OCI-LY3 (cell line): ENCODE results near the gene CD300H.

Experiments used
- EZH2phosphoT487 ChIP-seq: fragments of 200-600 bp; shearing (Covaris generic); IDR thresholded peaks from 2 replicates; pipeline ENCODE4 v1.6.1; 2018; ENCODE audit warnings: antibody characterized with exemption, mixed run types, low read depth
- TF ChIP-seq, protein P1 (sequence below): fragments of 200-600, 300-600 bp; sonication (generic); IDR thresholded peaks from 2 replicates; pipeline ENCODE4 v1.5.1; 2014; ENCODE audit warnings: antibody characterized with exemption, low read length, low read depth

DNA sequence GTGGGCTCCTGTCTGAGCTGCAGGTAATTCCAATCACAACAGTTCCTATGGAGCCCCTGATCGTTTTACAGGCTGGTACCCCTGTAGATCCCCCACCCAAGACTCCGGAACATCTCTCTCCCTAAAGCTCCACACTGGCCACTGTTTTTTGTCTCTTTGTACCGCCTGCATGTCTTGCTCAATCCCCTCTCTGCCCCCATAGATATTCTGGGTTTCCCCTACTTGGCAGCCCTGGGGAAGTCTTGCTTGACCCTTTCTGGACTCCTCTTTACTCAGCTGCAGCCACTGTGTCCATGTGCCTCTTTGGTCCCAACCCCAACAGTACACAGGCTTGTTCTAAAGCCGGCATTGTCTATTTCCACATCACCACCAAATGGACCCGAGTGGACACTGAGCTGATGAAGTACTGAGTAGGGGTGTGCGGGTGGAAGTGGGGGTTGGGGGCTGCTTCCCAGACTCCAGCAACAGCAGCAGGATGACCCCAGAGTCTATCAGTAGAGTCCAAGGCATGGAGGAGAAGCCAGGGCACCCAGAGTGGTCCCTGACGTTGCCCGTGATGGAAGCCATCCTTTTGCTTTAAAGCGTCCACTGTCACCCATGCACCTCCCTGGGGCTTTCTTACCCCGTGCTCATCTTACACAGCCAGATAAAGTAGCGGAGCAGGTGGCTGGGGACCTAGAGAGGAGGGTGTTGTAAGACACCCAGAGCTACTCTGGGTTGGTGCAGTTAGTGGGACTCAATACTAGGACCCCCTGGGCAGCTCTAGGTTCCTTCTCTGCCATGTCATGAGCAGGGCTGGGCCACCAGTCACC is 42.5 kb downstream of the CD300H start:
- TF ChIP-seq EZH2phosphoT487 = no peak
- TF ChIP-seq, protein P1, sequence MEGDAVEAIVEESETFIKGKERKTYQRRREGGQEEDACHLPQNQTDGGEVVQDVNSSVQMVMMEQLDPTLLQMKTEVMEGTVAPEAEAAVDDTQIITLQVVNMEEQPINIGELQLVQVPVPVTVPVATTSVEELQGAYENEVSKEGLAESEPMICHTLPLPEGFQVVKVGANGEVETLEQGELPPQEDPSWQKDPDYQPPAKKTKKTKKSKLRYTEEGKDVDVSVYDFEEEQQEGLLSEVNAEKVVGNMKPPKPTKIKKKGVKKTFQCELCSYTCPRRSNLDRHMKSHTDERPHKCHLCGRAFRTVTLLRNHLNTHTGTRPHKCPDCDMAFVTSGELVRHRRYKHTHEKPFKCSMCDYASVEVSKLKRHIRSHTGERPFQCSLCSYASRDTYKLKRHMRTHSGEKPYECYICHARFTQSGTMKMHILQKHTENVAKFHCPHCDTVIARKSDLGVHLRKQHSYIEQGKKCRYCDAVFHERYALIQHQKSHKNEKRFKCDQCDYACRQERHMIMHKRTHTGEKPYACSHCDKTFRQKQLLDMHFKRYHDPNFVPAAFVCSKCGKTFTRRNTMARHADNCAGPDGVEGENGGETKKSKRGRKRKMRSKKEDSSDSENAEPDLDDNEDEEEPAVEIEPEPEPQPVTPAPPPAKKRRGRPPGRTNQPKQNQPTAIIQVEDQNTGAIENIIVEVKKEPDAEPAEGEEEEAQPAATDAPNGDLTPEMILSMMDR = no peak
